ENCODE data around the gene SLC25A13. TPM values are rescaled to one million over a fixed set of nuclear protein-coding genes. Genes with fewer than 3 reads are reported as not detected.

SLC25A13 gene
- total RNA-seq, 1 experiment from 2014 or later = 71.7 TPM

DNA sequence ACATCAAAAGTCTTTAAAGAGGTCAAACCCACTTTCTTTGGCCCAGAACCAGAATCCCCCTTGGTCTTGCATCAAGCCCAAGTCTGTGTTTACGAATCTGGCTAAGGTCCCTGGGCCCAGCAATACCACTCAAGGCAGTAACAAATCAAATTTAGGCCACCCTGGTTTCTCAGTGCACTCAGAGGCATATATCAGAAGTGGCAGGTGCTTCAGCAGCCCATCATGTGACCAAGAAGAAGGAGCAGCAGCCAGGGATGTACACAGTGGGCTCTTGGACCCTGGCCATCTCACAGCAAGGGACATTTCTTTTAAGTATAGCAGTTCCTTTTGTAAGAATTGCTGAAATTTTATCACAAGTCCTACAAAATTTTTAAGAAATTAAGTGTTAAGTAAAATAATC is 7.3 kb upstream of the SLC25A13 start:
- WGBS (ENCODE audit: extremely low coverage, insufficient read length, low lambda C conversion rate) = no CpG with 5 or more reads among the region's 1 CpG
- Histone ChIP-seq H3K4me2 (ENCODE audit: insufficient read depth, insufficient read length, low read length) (no peak overlapping the region), H3K4ac (ENCODE audit: low read depth, low read length) (no peak overlapping the region), H3K23ac (ENCODE audit: insufficient read length, low read depth, low read length) (no peak overlapping the region), H3K27ac (ENCODE audit: insufficient read length, low read depth, low read length) (no peak overlapping the region), H2AK5ac (ENCODE audit: insufficient read length, low read length) (no peak overlapping the region), H4K8ac (replicated peaks; ENCODE audit: insufficient read length, low read depth, low read length) (no peak overlapping the region), H2BK120ac (ENCODE audit: low read depth, low read length, poor library complexity, severe bottlenecking) (no peak overlapping the region), H3K79me2 (ENCODE audit: insufficient read depth, low read length) (no peaks in the 10 kb centered on the region), H4K91ac (ENCODE audit: insufficient read length, low read depth, low read length) (no peak overlapping the region), H3K9me3 (ENCODE audit: control insufficient read depth, low read depth, low read length) (no peaks in the 10 kb centered on the region), H2BK12ac (ENCODE audit: insufficient read length, low read depth, low read length) (no peak overlapping the region), H3K56ac (ENCODE audit: insufficient read length, low read depth, low read length) (no peak overlapping the region), H3K79me1 (ENCODE audit: insufficient read depth, low read depth, low read length, poor library complexity, severe bottlenecking) (no peaks in the 10 kb centered on the region), H3K9ac (ENCODE audit: extremely low read depth, insufficient read length, low read length) (no peak overlapping the region), H3T11ph (ENCODE audit: low read length) (no peak overlapping the region), H3K18ac (ENCODE audit: insufficient read length, low read depth, low read length) (no peak overlapping the region), H3K14ac (ENCODE audit: insufficient read depth, low read length) (no peak overlapping the region), H4K5ac (ENCODE audit: insufficient read length, low read depth, low read length) (no peak overlapping the region), H3K4me1 (ENCODE audit: insufficient read depth, low read length) (no peaks in the 10 kb centered on the region), H2AFZ (ENCODE audit: low read length) (no peak overlapping the region), H2BK20ac (ENCODE audit: low read depth, low read length, poor library complexity, severe bottlenecking) (no peak overlapping the region), H4K20me1 (ENCODE audit: control insufficient read depth, insufficient read depth, insufficient read length) (no peaks in the 10 kb centered on the region), H3K23me2 (ENCODE audit: insufficient read length, low read depth, low read length, poor library complexity, severe bottlenecking) (no peaks in the 10 kb centered on the region), H3K27me3 (ENCODE audit: insufficient read depth, low read length) (no peaks in the 10 kb centered on the region), H2BK5ac (ENCODE audit: insufficient read length, low read length) (no peak overlapping the region), H2BK15ac (ENCODE audit: low read depth, low read length) (no peak overlapping the region)
- Mint-ChIP-seq H3K27me3 (ENCODE audit: low read depth) (peaks cover 12% of the 10 kb centered on the region), H3K27ac (no peak overlapping the region), H3K4me3 (no peak overlapping the region), H3K36me3 (ENCODE audit: insufficient read depth in 1 of 3, low read depth in 3 of 3) (peaks cover 0 to 6% (median 0%) of the 10 kb centered on the region in 3 experiments; a peak in 1 of 7 replicates), H3K9me3 (peaks cover 0 to 3% of the 10 kb centered on the region in 2 experiments; a peak in 1 of 5 replicates), H3K4me1 (peaks cover 0 to 6% of the 10 kb centered on the region in 2 experiments; a peak in 2 of 4 replicates)
- TF ChIP-seq, protein P1, sequence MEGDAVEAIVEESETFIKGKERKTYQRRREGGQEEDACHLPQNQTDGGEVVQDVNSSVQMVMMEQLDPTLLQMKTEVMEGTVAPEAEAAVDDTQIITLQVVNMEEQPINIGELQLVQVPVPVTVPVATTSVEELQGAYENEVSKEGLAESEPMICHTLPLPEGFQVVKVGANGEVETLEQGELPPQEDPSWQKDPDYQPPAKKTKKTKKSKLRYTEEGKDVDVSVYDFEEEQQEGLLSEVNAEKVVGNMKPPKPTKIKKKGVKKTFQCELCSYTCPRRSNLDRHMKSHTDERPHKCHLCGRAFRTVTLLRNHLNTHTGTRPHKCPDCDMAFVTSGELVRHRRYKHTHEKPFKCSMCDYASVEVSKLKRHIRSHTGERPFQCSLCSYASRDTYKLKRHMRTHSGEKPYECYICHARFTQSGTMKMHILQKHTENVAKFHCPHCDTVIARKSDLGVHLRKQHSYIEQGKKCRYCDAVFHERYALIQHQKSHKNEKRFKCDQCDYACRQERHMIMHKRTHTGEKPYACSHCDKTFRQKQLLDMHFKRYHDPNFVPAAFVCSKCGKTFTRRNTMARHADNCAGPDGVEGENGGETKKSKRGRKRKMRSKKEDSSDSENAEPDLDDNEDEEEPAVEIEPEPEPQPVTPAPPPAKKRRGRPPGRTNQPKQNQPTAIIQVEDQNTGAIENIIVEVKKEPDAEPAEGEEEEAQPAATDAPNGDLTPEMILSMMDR (conservative IDR thresholded peaks at IDR 0.05) = no peak
- no peak for DNase-seq

Measured in H9 (cell line).